ENCODE results near the gene NVL. TPM values are rescaled to one million over a fixed set of nuclear protein-coding genes. Genes with fewer than 3 reads are reported as not detected.

Gene NVL
- total RNA-seq, 1 donor from 2014 or later = 10.3 TPM

- Histone ChIP-seq H3K27me3 (ENCODE audit: low read depth) (no peaks in the 10 kb centered on the region), H3K36me3 (no peaks in the 10 kb centered on the region), H3K4me1 (peaks cover 23% of the 10 kb centered on the region), H3K27ac (replicated peaks) (no peak overlapping the region), H3K4me3 (no peak overlapping the region), H3K9me3 (replicated peaks) (no peaks in the 10 kb centered on the region)
- TF ChIP-seq CTCF (IDR thresholded peaks at IDR 0.05; ENCODE audit: borderline replicate concordance) = no peak
- intact Hi-C loops (cut with micrococcal nuclease) = no loop called here
- DNase-seq = no peak
These were observed 151.1 kb downstream of the NVL start for GRCh38 chr1:224178894-224179293.

GRCh38 chr1:224177356-224177999, 152.5 kb downstream of the NVL start:
- Histone ChIP-seq H3K36me3 (no peaks in the 10 kb centered on the region), H3K27me3 (ENCODE audit: low read depth) (no peaks in the 10 kb centered on the region), H3K4me1 (peaks cover 11% of the 10 kb centered on the region), H3K27ac (replicated peaks) (no peak overlapping the region), H3K9me3 (replicated peaks) (no peaks in the 10 kb centered on the region), H3K4me3 (no peak overlapping the region)
- intact Hi-C loops (cut with micrococcal nuclease) = no loop called here
- no peak for DNase-seq
- no peak for TF ChIP-seq CTCF (IDR thresholded peaks at IDR 0.05; ENCODE audit: borderline replicate concordance)

Small RNA genes lying within 50 kb of the gene (microRNA-seq; reads per million reads assigned to microRNA genes)
- 2.5 reads per million for gene MIR320B2

Other genes with a start within 250 kb of the NVL start
- gene FBXO28, start 216.1 kb downstream of the NVL start, total RNA-seq = 18.8 TPM
- gene DEGS1, start 146.9 kb downstream of the NVL start, total RNA-seq = 42.2 TPM
- gene CNIH4, start 26.7 kb upstream of the NVL start, total RNA-seq = 28.5 TPM
- gene WDR26, start 104.6 kb upstream of the NVL start, total RNA-seq = 60.7 TPM